Measurements from ENCODE around the gene KNG1.
"Not testable (repeated sequence)": the region's sequence is repeated elsewhere in the genome, so short reads cannot be mapped to it uniquely, and the experiment has no call there.

GRCh38 chr3:186686475-186686874 is 30.7 kb upstream of the KNG1 start:
- TF ChIP-seq, protein P1, sequence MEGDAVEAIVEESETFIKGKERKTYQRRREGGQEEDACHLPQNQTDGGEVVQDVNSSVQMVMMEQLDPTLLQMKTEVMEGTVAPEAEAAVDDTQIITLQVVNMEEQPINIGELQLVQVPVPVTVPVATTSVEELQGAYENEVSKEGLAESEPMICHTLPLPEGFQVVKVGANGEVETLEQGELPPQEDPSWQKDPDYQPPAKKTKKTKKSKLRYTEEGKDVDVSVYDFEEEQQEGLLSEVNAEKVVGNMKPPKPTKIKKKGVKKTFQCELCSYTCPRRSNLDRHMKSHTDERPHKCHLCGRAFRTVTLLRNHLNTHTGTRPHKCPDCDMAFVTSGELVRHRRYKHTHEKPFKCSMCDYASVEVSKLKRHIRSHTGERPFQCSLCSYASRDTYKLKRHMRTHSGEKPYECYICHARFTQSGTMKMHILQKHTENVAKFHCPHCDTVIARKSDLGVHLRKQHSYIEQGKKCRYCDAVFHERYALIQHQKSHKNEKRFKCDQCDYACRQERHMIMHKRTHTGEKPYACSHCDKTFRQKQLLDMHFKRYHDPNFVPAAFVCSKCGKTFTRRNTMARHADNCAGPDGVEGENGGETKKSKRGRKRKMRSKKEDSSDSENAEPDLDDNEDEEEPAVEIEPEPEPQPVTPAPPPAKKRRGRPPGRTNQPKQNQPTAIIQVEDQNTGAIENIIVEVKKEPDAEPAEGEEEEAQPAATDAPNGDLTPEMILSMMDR (IDR thresholded peaks at IDR 0.05; ENCODE audit: insufficient read depth, low read depth, low read length): not testable (repeated sequence)
- TF ChIP-seq EZH2 (IDR thresholded peaks at IDR 0.05; ENCODE audit: insufficient read depth, low read length): not testable (repeated sequence)

Data from astrocyte (in vitro differentiated cells and primary cell).